ENCODE data around the gene RUNX1. TPM values are rescaled to one million over a fixed set of nuclear protein-coding genes. Genes with fewer than 3 reads are reported as not detected.

Gene RUNX1
- total RNA-seq, 2 donors from 2014 or later, result 97.0 to 110 TPM

GRCh38 chr21:35026617-35027562, 22.2 kb downstream of the RUNX1 start:
- H3K36me3 Mint-ChIP-seq (ENCODE audit: low read depth), result no peaks in the 10 kb centered on the region
- H3K9me3 ChIP-seq (ENCODE audit: control insufficient read depth, low read length, poor library complexity, severe bottlenecking), result no peaks in the 10 kb centered on the region
- DNase-seq (peak; percentile 71 to 81 (median 78)), ATAC-seq (peak; percentile 90)
- no peaks in the 10 kb centered on the region for H3K27me3 Mint-ChIP-seq
- peak overlapping the region; percentile 96 for H3K27ac Mint-ChIP-seq
- H3K4me1 Mint-ChIP-seq, result peaks cover 71% of the 10 kb centered on the region
- H3K4me3 Mint-ChIP-seq, result peak overlapping the region; percentile 91

- ATAC-seq (no peak), DNase-seq (no peak)
- peaks cover 77% of the 10 kb centered on the region for H3K4me1 Mint-ChIP-seq
- no peaks in the 10 kb centered on the region for H3K27me3 Mint-ChIP-seq
- no peaks in the 10 kb centered on the region for H3K36me3 Mint-ChIP-seq (ENCODE audit: low read depth)
- H3K9me3 ChIP-seq (ENCODE audit: control insufficient read depth, low read length, poor library complexity, severe bottlenecking), result no peaks in the 10 kb centered on the region
- peak overlapping the region; percentile 77 for H3K4me3 Mint-ChIP-seq
- peak overlapping the region; percentile 96 for H3K27ac Mint-ChIP-seq
Observed at GRCh38 chr21:35026153-35026500, 23.0 kb downstream of the RUNX1 start.

- H3K4me3 Mint-ChIP-seq, result peak overlapping the region; percentile 77
- H3K9me3 ChIP-seq (ENCODE audit: control insufficient read depth, low read length, poor library complexity, severe bottlenecking), result no peaks in the 10 kb centered on the region
- peaks cover 76% of the 10 kb centered on the region for H3K4me1 Mint-ChIP-seq
- ATAC-seq (no peak), DNase-seq (no peak)
- H3K36me3 Mint-ChIP-seq (ENCODE audit: low read depth), result no peaks in the 10 kb centered on the region
- H3K27ac Mint-ChIP-seq, result peak overlapping the region; percentile 96
- no peaks in the 10 kb centered on the region for H3K27me3 Mint-ChIP-seq
Observed at GRCh38 chr21:35025206-35026152, 23.6 kb downstream of the RUNX1 start.

- peaks cover 73% of the 10 kb centered on the region for H3K4me1 Mint-ChIP-seq
- no peaks in the 10 kb centered on the region for H3K36me3 Mint-ChIP-seq (ENCODE audit: low read depth)
- peak overlapping the region; percentile 41 for H3K4me3 Mint-ChIP-seq
Observed at GRCh38 chr21:35024513-35024912, 24.6 kb downstream of the RUNX1 start.

GRCh38 chr21:35024071-35024420, 25.1 kb downstream of the RUNX1 start:
- H3K4me3 Mint-ChIP-seq, result no peak overlapping the region
- ATAC-seq (no peak), DNase-seq (no peak)
- H3K36me3 Mint-ChIP-seq (ENCODE audit: low read depth), result no peaks in the 10 kb centered on the region
- H3K27me3 Mint-ChIP-seq, result no peaks in the 10 kb centered on the region
- H3K27ac Mint-ChIP-seq, result peak overlapping the region; percentile 96
- H3K9me3 ChIP-seq (ENCODE audit: control insufficient read depth, low read length, poor library complexity, severe bottlenecking), result no peaks in the 10 kb centered on the region
- peaks cover 72% of the 10 kb centered on the region for H3K4me1 Mint-ChIP-seq

More at GRCh38 chr21:35024513-35024912, 24.6 kb downstream of the RUNX1 start:
- Mint-ChIP-seq H3K27me3 (no peaks in the 10 kb centered on the region), H3K27ac (peak overlapping the region; percentile 96)
- DNase-seq, result no peak
- H3K9me3 ChIP-seq (ENCODE audit: control insufficient read depth, low read length, poor library complexity, severe bottlenecking), result no peaks in the 10 kb centered on the region
- no peak for ATAC-seq

- no peaks in the 10 kb centered on the region for H3K9me3 ChIP-seq (ENCODE audit: control insufficient read depth, low read length, poor library complexity, severe bottlenecking)
- Mint-ChIP-seq H3K27me3 (no peaks in the 10 kb centered on the region), H3K36me3 (ENCODE audit: low read depth) (no peaks in the 10 kb centered on the region), H3K4me3 (peak overlapping the region; percentile 7), H3K4me1 (peaks cover 68% of the 10 kb centered on the region), H3K27ac (peak overlapping the region; percentile 96)
- ATAC-seq, result no peak
- no peak for DNase-seq
Observed at GRCh38 chr21:35023396-35024070, 25.6 kb downstream of the RUNX1 start.

- no peak for DNase-seq
- Mint-ChIP-seq H3K4me3 (peak overlapping the region; percentile 58), H3K27me3 (no peaks in the 10 kb centered on the region), H3K4me1 (peaks cover 68% of the 10 kb centered on the region), H3K36me3 (ENCODE audit: low read depth) (no peaks in the 10 kb centered on the region), H3K27ac (peak overlapping the region; percentile 88)
- H3K9me3 ChIP-seq (ENCODE audit: control insufficient read depth, low read length, poor library complexity, severe bottlenecking), result no peaks in the 10 kb centered on the region
- ATAC-seq, result no peak
Observed at GRCh38 chr21:35021546-35021945, 27.6 kb downstream of the RUNX1 start.

GRCh38 chr21:35020902-35021301, 28.2 kb downstream of the RUNX1 start:
- Mint-ChIP-seq H3K36me3 (ENCODE audit: low read depth) (no peaks in the 10 kb centered on the region), H3K4me3 (no peak overlapping the region), H3K27ac (peak overlapping the region; percentile 88), H3K4me1 (peaks cover 70% of the 10 kb centered on the region), H3K27me3 (no peaks in the 10 kb centered on the region)
- ATAC-seq (peak; percentile 35), DNase-seq (no peak)
- no peaks in the 10 kb centered on the region for H3K9me3 ChIP-seq (ENCODE audit: control insufficient read depth, low read length, poor library complexity, severe bottlenecking)

- H3K9me3 ChIP-seq (ENCODE audit: control insufficient read depth, low read length, poor library complexity, severe bottlenecking), result no peaks in the 10 kb centered on the region
- ATAC-seq, result peak; percentile 59
- Mint-ChIP-seq H3K4me3 (peak overlapping the region; percentile 50), H3K36me3 (ENCODE audit: low read depth) (no peaks in the 10 kb centered on the region), H3K27ac (peak overlapping the region; percentile 88), H3K4me1 (peaks cover 70% of the 10 kb centered on the region), H3K27me3 (no peaks in the 10 kb centered on the region)
- DNase-seq, result no peak
Observed at GRCh38 chr21:35020436-35020835, 28.7 kb downstream of the RUNX1 start.

- H3K9me3 ChIP-seq (ENCODE audit: control insufficient read depth, low read length, poor library complexity, severe bottlenecking), result no peaks in the 10 kb centered on the region
- H3K4me3 Mint-ChIP-seq, result no peak overlapping the region
- peaks cover 71% of the 10 kb centered on the region for H3K4me1 Mint-ChIP-seq
- no peaks in the 10 kb centered on the region for H3K27me3 Mint-ChIP-seq
- H3K27ac Mint-ChIP-seq, result peak overlapping the region; percentile 88
- DNase-seq (no peak), ATAC-seq (no peak)
- H3K36me3 Mint-ChIP-seq (ENCODE audit: low read depth), result no peaks in the 10 kb centered on the region
Observed at GRCh38 chr21:35019631-35020032, 29.5 kb downstream of the RUNX1 start.

- ATAC-seq (no peak), DNase-seq (no peak)
- no peaks in the 10 kb centered on the region for H3K9me3 ChIP-seq (ENCODE audit: control insufficient read depth, low read length, poor library complexity, severe bottlenecking)
- Mint-ChIP-seq H3K4me1 (peaks cover 68% of the 10 kb centered on the region), H3K27me3 (no peaks in the 10 kb centered on the region), H3K4me3 (no peak overlapping the region), H3K36me3 (ENCODE audit: low read depth) (no peaks in the 10 kb centered on the region), H3K27ac (peak overlapping the region; percentile 88)
Observed at GRCh38 chr21:35017256-35017655, 31.8 kb downstream of the RUNX1 start.

GRCh38 chr21:35016517-35017188, 32.4 kb downstream of the RUNX1 start:
- no peak for DNase-seq
- Mint-ChIP-seq H3K27me3 (no peaks in the 10 kb centered on the region), H3K4me1 (peaks cover 68% of the 10 kb centered on the region), H3K4me3 (peak overlapping the region; percentile 9), H3K27ac (peak overlapping the region; percentile 88), H3K36me3 (ENCODE audit: low read depth) (no peaks in the 10 kb centered on the region)
- ATAC-seq, result no peak
- no peaks in the 10 kb centered on the region for H3K9me3 ChIP-seq (ENCODE audit: control insufficient read depth, low read length, poor library complexity, severe bottlenecking)
